Central memory CD8-positive, alpha-beta T cell (primary cell): ENCODE data around the gene NSMCE3.
"Not testable (repeated sequence)": the region's sequence is repeated elsewhere in the genome, so short reads cannot be mapped to it uniquely, and the experiment has no call there.

Experiments
- ATAC-seq: fragments of 150-1000 bp; cut with Tn5 transposase; replicated peaks from 2 replicates; pipeline ENCODE4 v1.10.0; 2022; ENCODE audit warnings: mild to moderate bottlenecking, moderate FRiP score, moderate number of reproducible peaks; ENCODE audit not compliant: poor library complexity, severe bottlenecking; ENCODE audit errors: extremely low read depth
- DNase-seq, 2 donors: peaks; one replicate each; pipeline ENCODE4 v3.0.0; 2021; ENCODE audit warnings: low spot score in 2 of 2
- H3K27ac Mint-ChIP-seq: one replicate; pipeline ENCODE4 v1.8.0; 2022; ENCODE audit warnings: low read depth, mild to moderate bottlenecking, moderate library complexity, mixed read lengths
- H3K27me3 Mint-ChIP-seq: one replicate; pipeline ENCODE4 v1.8.0; 2022; ENCODE audit warnings: mixed read lengths
- H3K36me3 Mint-ChIP-seq: one replicate; pipeline ENCODE4 v1.8.0; 2022; ENCODE audit warnings: mild to moderate bottlenecking, moderate library complexity, mixed read lengths; ENCODE audit not compliant: insufficient read depth
- H3K4me1 Mint-ChIP-seq: one replicate; pipeline ENCODE4 v1.8.0; 2022; ENCODE audit warnings: mixed read lengths
- H3K4me3 Mint-ChIP-seq: one replicate; pipeline ENCODE4 v1.8.0; 2022; ENCODE audit warnings: mild to moderate bottlenecking, moderate library complexity, mixed read lengths
- H3K9me3 Mint-ChIP-seq: one replicate; pipeline ENCODE4 v1.8.0; 2022; ENCODE audit warnings: mixed read lengths

NSMCE3 gene

DNA sequence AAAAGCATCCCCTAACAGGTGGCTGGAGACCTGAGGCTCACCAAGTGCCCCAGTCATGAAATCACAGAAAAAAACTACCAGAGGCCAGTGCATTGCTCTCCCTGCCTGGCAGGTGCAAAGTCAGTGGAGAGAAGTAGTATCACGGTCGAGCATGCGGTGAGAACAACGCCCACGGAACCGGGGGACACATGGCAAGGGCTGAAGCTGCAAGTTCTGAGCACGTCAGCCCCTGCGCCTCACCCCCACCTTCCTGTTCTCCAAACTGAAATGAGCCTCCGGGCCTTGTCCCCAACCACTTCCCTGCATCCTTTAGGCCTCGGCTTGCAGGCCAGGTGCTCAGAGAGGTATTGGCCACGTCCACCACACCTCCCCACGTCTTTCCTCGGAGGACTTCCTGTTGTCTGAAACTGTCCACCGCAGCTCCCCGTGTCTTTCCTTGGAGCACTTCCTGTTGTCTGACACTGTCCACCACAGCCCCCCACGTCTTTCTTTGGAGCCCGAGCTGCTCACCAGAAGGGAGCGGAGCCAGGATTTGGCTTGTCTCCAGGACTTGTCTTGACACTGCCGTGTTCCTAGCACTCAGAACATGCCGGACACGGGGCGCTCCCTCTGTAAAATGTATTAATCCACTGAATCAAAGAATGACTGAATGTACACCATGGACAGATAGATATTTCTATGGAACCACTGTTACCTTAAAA lies 43.9 kb downstream of the NSMCE3 start:
- Mint-ChIP-seq H3K27ac (no peak overlapping the region), H3K36me3 (peaks cover 2% of the 10 kb centered on the region), H3K9me3 (no peaks in the 10 kb centered on the region), H3K4me3 (no peak overlapping the region), H3K4me1 (no peaks in the 10 kb centered on the region), H3K27me3 (peaks cover 48% of the 10 kb centered on the region)
- DNase-seq, result no peak
- no peak for ATAC-seq

- not testable (repeated sequence) for H3K4me1 Mint-ChIP-seq
Observed at GRCh38 chr15:29224987-29225363, 44.6 kb downstream of the NSMCE3 start.

DNA sequence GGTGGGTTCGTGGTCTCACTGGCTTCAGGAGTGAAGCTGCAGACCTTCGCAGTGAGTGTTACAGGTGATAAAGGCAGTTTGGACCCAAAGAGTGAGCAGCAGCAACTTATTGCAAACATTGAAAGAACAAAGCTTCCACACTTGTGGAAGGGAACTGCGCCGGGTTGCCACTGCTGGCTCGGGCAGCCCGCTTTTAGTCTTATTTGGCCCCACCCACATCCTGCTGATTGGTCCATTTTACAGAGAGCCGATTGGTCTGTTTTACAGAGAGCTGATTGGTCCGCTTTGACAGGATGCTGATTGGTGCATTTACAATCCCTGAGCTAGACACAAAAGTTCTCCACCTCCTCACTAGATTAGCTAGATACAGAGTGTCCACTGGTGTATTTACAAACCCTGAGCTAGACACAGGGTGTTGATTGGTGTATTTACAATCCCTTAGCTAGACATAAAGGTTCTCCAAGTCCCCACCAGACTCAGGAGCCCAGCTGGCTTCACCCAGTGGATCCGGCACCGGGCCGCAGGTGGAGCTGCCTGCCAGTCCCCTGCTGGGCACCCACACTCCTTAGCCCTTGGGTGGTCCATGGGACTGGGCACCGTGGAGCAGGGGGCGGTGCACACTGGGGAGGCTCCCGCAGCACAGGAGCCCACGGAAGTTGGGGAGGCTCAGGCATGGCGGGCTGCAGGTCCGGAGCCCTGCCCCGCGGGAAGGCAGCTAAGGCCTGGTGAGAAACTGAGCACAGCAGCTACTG lies 45.2 kb downstream of the NSMCE3 start:
- H3K27ac Mint-ChIP-seq, result not testable (repeated sequence)

More at GRCh38 chr15:29224987-29225363, 44.6 kb downstream of the NSMCE3 start:
- not testable (repeated sequence) for H3K9me3 Mint-ChIP-seq, ATAC-seq, H3K36me3 Mint-ChIP-seq, H3K27ac Mint-ChIP-seq, DNase-seq, H3K4me3 Mint-ChIP-seq
- peaks cover 41% of the 10 kb centered on the region for H3K27me3 Mint-ChIP-seq

DNA sequence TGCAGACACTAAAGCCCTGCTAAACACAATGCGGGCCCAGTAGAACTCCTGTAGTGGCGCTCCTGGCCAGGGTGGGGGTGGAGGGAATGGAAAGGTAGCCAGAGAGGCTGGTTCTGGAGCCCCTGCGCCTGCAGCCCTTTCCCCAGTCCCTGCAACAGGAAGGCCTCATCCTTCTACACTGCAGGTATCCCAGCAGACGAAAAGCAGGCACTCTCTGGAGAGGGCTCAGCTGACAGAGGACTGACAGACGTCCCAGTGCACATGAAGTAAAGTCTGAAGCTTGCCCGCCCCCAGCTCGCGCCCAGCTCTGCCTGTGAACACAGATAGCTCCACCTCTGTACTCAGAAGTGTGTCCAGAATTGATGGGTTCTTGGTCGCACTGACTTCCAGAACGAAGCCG lies 46.0 kb downstream of the NSMCE3 start:
- H3K36me3 Mint-ChIP-seq, result peaks cover 2% of the 10 kb centered on the region
- no peaks in the 10 kb centered on the region for H3K4me1 Mint-ChIP-seq
- H3K9me3 Mint-ChIP-seq, result no peaks in the 10 kb centered on the region
- H3K4me3 Mint-ChIP-seq, result no peak overlapping the region
- peaks cover 39% of the 10 kb centered on the region for H3K27me3 Mint-ChIP-seq
- ATAC-seq (no peak), DNase-seq (no peak)
- no peak overlapping the region for H3K27ac Mint-ChIP-seq

More for the DNA sequence above, 45.2 kb downstream of the NSMCE3 start:
- ATAC-seq, H3K9me3 Mint-ChIP-seq, H3K36me3 Mint-ChIP-seq, DNase-seq, H3K4me1 Mint-ChIP-seq, H3K4me3 Mint-ChIP-seq: not testable (repeated sequence)
- peaks cover 35% of the 10 kb centered on the region for H3K27me3 Mint-ChIP-seq

DNA sequence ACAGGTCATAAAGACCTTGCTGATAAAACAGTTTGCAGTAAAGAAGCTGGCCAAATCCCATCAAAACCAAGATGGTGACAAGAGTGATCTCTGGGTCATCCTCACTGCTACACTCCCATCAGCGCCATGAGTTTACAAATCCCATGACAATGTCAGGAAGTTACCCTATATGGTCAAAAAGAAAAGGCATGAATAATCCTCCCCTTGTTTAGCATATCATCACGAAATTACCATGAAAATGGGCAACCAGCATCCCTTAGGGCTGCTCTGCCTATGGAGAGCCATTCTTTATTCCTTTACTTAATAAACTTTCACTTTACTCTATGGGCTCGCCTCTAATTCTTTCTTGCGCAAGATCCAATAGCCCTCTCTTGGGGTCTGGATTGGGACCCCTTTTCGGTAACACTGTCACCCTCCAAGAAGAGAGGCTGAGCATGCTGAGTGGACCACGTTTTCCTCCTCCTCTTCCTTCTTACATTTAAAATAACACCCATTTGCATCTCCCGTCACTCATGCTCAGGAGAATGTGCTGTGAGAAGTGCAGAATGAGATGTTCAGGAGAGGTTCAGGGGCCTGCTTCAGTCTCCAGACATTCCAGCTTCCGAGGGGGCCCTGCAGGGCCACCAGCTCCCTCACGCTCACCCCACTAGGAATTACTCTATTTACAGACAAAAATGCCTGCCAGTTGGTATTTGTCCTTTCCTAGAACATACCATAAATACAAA lies 47.3 kb downstream of the NSMCE3 start:
- H3K4me3 Mint-ChIP-seq, result no peak overlapping the region
- no peaks in the 10 kb centered on the region for H3K9me3 Mint-ChIP-seq
- peaks cover 2% of the 10 kb centered on the region for H3K36me3 Mint-ChIP-seq
- ATAC-seq, result no peak
- H3K4me1 Mint-ChIP-seq, result no peaks in the 10 kb centered on the region
- DNase-seq, result no peak
- no peak overlapping the region for H3K27ac Mint-ChIP-seq
- peaks cover 43% of the 10 kb centered on the region for H3K27me3 Mint-ChIP-seq

GRCh38 chr15:29220852-29221251 lies 48.8 kb downstream of the NSMCE3 start:
- H3K27me3 Mint-ChIP-seq, result peaks cover 45% of the 10 kb centered on the region
- no peak for ATAC-seq
- no peak overlapping the region for H3K27ac Mint-ChIP-seq
- H3K4me3 Mint-ChIP-seq, result no peak overlapping the region
- H3K36me3 Mint-ChIP-seq, result peaks cover 1% of the 10 kb centered on the region
- no peak for DNase-seq
- H3K4me1 Mint-ChIP-seq, result no peaks in the 10 kb centered on the region
- no peaks in the 10 kb centered on the region for H3K9me3 Mint-ChIP-seq

DNA sequence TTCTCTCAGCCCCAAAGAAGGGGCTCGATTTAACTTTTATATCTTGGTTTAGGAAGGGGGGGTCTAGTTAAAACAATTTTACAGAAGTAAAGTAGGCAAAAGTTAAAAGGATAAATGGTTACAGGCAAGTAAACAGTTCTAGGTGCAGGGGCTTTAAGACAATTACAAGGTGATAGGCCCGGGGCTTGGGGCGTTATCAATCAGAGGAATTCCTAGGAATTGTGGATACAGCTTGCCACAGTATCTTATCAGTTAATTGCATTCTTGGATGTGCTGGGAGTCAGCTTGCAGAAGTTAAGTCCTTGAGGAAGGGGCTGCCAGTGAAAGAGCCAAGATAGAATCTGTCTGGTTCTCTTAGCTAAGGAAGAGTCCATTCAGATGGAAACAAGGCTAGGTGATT lies 52.7 kb downstream of the NSMCE3 start:
- ATAC-seq, result no peak
- Mint-ChIP-seq H3K27me3 (peaks cover 40% of the 10 kb centered on the region), H3K27ac (no peak overlapping the region), H3K4me1 (no peaks in the 10 kb centered on the region), H3K36me3 (peaks cover 2% of the 10 kb centered on the region), H3K4me3 (no peak overlapping the region), H3K9me3 (no peaks in the 10 kb centered on the region)
- no peak for DNase-seq
